Measurements from ENCODE around the gene JAKMIP2. TPM values are rescaled to one million over a fixed set of nuclear protein-coding genes. Genes with fewer than 3 reads are reported as not detected.
"Not testable (repeated sequence)": the region's sequence is repeated elsewhere in the genome, so short reads cannot be mapped to it uniquely, and the experiment has no call there.

The JAKMIP2 gene
- total RNA-seq, 1 donor from 2014 or later, result 0.49 TPM

DNA sequence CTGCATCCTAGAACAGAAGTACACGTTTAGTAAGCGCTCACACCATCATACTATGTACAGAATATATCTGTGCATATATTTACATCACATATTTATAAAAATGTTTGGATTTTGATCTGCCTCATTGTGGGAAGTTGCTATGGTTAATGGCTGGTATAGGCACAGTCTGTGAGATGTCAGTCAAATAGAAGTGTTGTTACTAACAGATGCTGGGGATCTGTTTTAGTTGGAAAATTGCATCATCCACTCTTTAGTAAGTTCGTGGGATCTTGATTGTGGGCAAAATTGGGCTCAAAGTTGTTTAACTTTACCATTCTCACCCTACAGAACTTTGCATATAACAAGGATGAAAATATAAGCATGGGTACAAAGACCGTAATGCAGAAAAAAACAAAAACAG is 196.3 kb downstream of the JAKMIP2 start:
- Histone ChIP-seq H3K9me3 (no peaks in the 10 kb centered on the region), H3K27me3 (no peaks in the 10 kb centered on the region), H3K4me1 (no peaks in the 10 kb centered on the region), H3K27ac (no peak overlapping the region), H3K4me3 (no peak overlapping the region), H3K36me3 (no peaks in the 10 kb centered on the region)
- DNase-seq (ENCODE audit: extremely low spot score in 2 of 2), result no peak
- no peak for TF ChIP-seq POLR2A (IDR thresholded peaks at IDR 0.05)
- TF ChIP-seq, protein P1, sequence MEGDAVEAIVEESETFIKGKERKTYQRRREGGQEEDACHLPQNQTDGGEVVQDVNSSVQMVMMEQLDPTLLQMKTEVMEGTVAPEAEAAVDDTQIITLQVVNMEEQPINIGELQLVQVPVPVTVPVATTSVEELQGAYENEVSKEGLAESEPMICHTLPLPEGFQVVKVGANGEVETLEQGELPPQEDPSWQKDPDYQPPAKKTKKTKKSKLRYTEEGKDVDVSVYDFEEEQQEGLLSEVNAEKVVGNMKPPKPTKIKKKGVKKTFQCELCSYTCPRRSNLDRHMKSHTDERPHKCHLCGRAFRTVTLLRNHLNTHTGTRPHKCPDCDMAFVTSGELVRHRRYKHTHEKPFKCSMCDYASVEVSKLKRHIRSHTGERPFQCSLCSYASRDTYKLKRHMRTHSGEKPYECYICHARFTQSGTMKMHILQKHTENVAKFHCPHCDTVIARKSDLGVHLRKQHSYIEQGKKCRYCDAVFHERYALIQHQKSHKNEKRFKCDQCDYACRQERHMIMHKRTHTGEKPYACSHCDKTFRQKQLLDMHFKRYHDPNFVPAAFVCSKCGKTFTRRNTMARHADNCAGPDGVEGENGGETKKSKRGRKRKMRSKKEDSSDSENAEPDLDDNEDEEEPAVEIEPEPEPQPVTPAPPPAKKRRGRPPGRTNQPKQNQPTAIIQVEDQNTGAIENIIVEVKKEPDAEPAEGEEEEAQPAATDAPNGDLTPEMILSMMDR (IDR thresholded peaks at IDR 0.05), result no peak
- TF ChIP-seq POLR2AphosphoS5 (IDR thresholded peaks at IDR 0.05; ENCODE audit: insufficient read depth in 1 of 2, low read depth in 1 of 2), result no peak
- intact Hi-C loops (cut with DNase I), result no loop called here

DNA sequence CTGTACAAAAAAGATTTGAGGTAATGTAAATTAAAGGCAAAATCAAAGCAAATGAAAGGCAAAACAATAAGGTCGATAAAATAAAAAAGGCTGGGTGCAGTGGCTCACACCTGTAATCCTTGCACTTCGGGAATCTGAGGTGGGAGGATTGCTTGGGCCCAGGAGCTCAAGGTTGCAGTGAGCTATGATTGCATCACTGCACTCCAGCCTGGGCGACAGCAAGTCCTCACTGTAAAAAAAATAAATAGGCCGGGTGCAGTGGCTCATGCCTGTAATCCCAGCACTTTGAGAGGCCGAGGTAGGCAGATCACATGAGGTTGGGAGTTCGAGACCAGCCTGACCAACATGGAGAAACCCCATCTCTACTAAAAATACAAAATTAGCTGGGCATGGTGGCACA is 200.3 kb downstream of the JAKMIP2 start:
- H3K9me3 ChIP-seq; H3K36me3 ChIP-seq; H3K4me3 ChIP-seq; H3K4me1 ChIP-seq; DNase-seq (ENCODE audit: extremely low spot score in 2 of 2); intact Hi-C loops (cut with DNase I); H3K27ac ChIP-seq; H3K27me3 ChIP-seq: not testable (repeated sequence)

DNA sequence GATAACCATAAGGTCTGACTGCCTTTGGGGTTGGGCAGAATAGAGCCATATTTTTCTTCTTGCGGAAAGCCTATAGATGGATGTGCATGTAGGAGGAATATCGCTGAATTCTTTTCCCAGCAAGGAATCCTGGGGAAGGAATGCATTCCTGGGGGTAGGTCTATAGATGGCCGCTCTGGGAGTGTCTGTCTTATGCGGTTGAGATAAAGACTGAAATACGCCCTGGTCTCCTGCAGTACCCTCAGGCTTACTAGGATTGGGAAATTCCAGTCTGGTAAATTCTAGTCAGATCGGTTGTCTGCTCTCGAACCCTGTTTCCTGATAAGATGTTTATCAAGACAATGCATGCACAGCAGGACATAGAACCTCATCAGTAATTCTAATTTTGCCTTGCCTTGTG is 202.1 kb downstream of the JAKMIP2 start:
- H3K4me1 ChIP-seq; H3K36me3 ChIP-seq; DNase-seq (ENCODE audit: extremely low spot score in 2 of 2); intact Hi-C loops (cut with DNase I); H3K27me3 ChIP-seq; H3K27ac ChIP-seq; H3K4me3 ChIP-seq; H3K9me3 ChIP-seq: not testable (repeated sequence)

DNA sequence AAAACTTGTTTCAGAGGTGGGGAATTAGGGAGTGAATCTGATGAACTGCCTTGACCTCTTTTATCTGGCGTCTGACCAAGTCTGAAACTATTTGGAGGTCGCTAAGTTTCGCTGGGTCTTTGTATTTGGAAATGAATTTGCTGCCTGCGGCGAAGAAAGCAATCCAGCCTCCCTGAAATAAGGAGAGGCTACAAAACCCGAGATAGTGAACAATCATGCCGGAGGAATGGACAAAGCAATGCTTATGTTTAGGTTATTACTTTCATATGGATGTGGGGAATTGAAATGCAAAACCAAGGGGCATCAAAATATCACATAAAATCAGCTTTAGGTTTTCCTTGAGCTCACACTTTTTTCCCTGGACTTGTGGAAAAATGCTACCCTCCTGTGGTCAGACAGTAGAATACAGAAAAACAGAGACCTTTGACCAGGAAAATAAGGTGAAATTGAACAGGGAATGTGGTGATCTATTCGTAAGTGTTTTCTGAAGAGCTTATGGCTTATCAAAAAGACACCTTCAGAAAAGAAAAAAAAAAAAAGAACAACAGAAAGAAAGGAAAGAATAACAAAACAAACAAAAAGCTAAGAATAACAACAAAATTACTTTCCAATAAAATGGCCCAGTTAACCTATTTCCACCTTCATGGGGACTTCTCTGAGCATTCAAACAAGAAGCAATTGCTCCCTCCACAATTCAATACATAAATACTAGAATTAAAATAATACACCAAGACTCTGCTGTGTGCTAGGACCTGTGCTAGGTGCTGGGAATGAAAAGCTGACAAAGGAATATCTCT is 204.1 kb downstream of the JAKMIP2 start:
- H3K27ac ChIP-seq, result peak overlapping the region; percentile 54
- H3K9me3 ChIP-seq, result no peaks in the 10 kb centered on the region
- H3K4me3 ChIP-seq, result peak overlapping the region in 1 of 2 donors; percentile 25
- no peaks in the 10 kb centered on the region for H3K27me3 ChIP-seq
- intact Hi-C loops (cut with DNase I), result loop anchor here (5.0 kb wide), 2 partner anchors 126 to 356 kb away; no protein-coding TSS in a partner anchor
- TF ChIP-seq, protein P1 (IDR thresholded peaks at IDR 0.05), result peak in 1 of 3 experiments; percentile 50
- TF ChIP-seq POLR2A (IDR thresholded peaks at IDR 0.05) (no peak), POLR2AphosphoS5 (IDR thresholded peaks at IDR 0.05; ENCODE audit: insufficient read depth in 1 of 2, low read depth in 1 of 2) (no peak)
- no peaks in the 10 kb centered on the region for H3K36me3 ChIP-seq
- DNase-seq (ENCODE audit: extremely low spot score in 2 of 2), result no peak
- H3K4me1 ChIP-seq, result no peaks in the 10 kb centered on the region

DNA sequence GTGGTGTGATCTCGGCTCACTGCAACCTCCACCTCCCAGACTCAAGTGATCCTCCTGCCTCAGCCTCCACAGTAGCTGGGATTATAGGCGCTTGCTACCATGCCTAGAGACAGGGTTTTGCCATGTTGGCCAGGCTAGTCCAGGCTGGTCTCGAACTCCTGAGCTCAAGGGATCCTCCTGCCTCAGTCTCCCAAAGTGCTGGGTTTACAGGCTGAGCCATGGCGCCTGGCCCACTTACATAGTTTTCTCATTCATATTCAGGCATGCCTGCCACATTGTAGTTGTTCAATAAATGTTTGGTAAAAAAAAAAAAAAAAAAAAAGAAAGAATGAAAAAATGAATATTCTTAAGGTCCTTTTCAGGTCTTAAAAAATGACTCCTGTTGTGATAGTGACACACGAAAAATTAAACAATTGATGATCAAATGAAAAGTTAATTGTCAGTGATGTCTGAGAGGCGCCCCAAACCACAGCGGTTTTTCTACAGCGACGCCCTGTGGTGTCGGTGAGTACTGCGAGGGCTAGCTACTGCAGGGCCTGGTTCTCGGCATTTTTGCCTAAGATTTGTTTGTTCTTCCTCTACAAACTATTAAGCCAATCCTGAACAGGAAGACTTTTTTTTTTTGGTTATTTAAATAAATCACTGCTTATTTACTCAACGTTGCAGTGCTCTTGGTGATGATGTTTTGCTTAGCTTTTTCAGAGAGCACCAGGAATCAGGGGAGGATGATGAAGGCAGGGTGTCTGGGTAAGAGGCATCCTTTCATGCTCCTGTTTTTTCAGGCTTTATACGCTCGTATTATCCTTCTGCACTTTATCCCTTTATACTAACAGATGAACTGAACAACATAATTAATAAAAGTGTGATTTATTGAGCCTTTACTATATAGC is 205.6 kb downstream of the JAKMIP2 start:
- H3K9me3 ChIP-seq, result no peaks in the 10 kb centered on the region
- no peak overlapping the region for H3K4me3 ChIP-seq
- H3K36me3 ChIP-seq, result no peaks in the 10 kb centered on the region
- TF ChIP-seq, protein P1 (IDR thresholded peaks at IDR 0.05), result peak; percentile 41 to 74 (median 54)
- no peak for TF ChIP-seq POLR2AphosphoS5 (IDR thresholded peaks at IDR 0.05; ENCODE audit: insufficient read depth in 1 of 2, low read depth in 1 of 2)
- TF ChIP-seq POLR2A (IDR thresholded peaks at IDR 0.05), result no peak
- H3K27me3 ChIP-seq, result no peaks in the 10 kb centered on the region
- intact Hi-C loops (cut with DNase I), result loop anchor here (5.0 kb wide), 2 partner anchors 125 to 355 kb away; no protein-coding TSS in a partner anchor
- no peak overlapping the region for H3K27ac ChIP-seq
- no peak for DNase-seq (ENCODE audit: extremely low spot score in 2 of 2)
- no peaks in the 10 kb centered on the region for H3K4me1 ChIP-seq
